ENCODE data around the gene SPAAR.

The SPAAR gene

GRCh38 chr9:35906923-35907699 is 2.2 kb upstream of the SPAAR start:
- DNase-seq (ENCODE audit: low spot score) = no peak
- in situ Hi-C loops (cut with MboI; ENCODE audit: low pct_unique_long_range_greater_than_20kb, low sequenced_read_pairs, unreplicated experiment) = no loop called here

GRCh38 chr9:35907711-35908503 is 1.4 kb upstream of the SPAAR start:
- DNase-seq (ENCODE audit: low spot score) = no peak
- no peak for TF ChIP-seq CTCF (IDR thresholded peaks at IDR 0.05; ENCODE audit: extremely low read depth, insufficient read depth, missing control alignments)
- in situ Hi-C loops (cut with MboI; ENCODE audit: low pct_unique_long_range_greater_than_20kb, low sequenced_read_pairs, unreplicated experiment) = no loop called here

More at GRCh38 chr9:35906923-35907699, 2.2 kb upstream of the SPAAR start:
- no peak for TF ChIP-seq CTCF (IDR thresholded peaks at IDR 0.05; ENCODE audit: extremely low read depth, insufficient read depth, missing control alignments)

- no peak for TF ChIP-seq CTCF (IDR thresholded peaks at IDR 0.05; ENCODE audit: extremely low read depth, insufficient read depth, missing control alignments)
- DNase-seq (ENCODE audit: low spot score) = no peak
- in situ Hi-C loops (cut with MboI; ENCODE audit: low pct_unique_long_range_greater_than_20kb, low sequenced_read_pairs, unreplicated experiment) = no loop called here
Measured at GRCh38 chr9:35908504-35909125, 675 bp upstream of the SPAAR start.

GRCh38 chr9:35909687-35910612 is 660 bp downstream of the SPAAR start:
- DNase-seq (ENCODE audit: low spot score) = no peak
- in situ Hi-C loops (cut with MboI; ENCODE audit: low pct_unique_long_range_greater_than_20kb, low sequenced_read_pairs, unreplicated experiment) = no loop called here
- TF ChIP-seq CTCF (IDR thresholded peaks at IDR 0.05; ENCODE audit: extremely low read depth, insufficient read depth, missing control alignments) = no peak

GRCh38 chr9:35910613-35911359 is 1.5 kb downstream of the SPAAR start:
- peak; percentile 58 for DNase-seq (ENCODE audit: low spot score)
- in situ Hi-C loops (cut with MboI; ENCODE audit: low pct_unique_long_range_greater_than_20kb, low sequenced_read_pairs, unreplicated experiment) = no loop called here
- TF ChIP-seq CTCF (IDR thresholded peaks at IDR 0.05; ENCODE audit: extremely low read depth, insufficient read depth, missing control alignments) = peak; percentile 42

All from GM13977 (cell line).